Measurements from ENCODE around the gene AKR1C3.

DNA sequence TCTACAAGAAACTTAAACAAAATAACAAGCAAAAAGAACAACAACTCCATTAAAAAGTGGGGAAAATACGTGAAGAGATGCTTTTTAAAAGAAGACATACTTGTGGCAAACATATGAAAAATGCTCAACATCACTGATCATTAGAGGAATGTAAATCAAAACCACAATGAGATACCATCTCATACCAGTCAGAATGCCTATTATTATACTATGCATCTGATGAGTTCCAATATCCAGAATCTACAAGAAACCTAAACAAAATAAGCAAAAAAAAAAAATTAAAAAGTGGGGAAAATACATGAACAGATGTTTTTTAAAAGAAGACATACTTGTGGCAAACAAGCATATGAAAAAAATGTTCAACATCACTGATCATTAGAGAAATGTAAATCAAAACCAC, 29.6 kb upstream of the AKR1C3 start:
- TF ChIP-seq RARB (CRISPR knock-in tag; IDR thresholded peaks at IDR 0.05) (no peak), ISL1 (CRISPR knock-in tag; IDR thresholded peaks at IDR 0.05) (no peak), PPARA (CRISPR knock-in tag; IDR thresholded peaks at IDR 0.05; ENCODE audit: borderline replicate concordance) (no peak), BACH2 (CRISPR knock-in tag; IDR thresholded peaks at IDR 0.05; ENCODE audit: borderline replicate concordance) (no peak), ARNTL (CRISPR knock-in tag; IDR thresholded peaks at IDR 0.05; ENCODE audit: borderline replicate concordance, low read depth) (no peak), ZFP3 (CRISPR knock-in tag; IDR thresholded peaks at IDR 0.05) (no peak)
- TF ChIP-seq, protein P1, sequence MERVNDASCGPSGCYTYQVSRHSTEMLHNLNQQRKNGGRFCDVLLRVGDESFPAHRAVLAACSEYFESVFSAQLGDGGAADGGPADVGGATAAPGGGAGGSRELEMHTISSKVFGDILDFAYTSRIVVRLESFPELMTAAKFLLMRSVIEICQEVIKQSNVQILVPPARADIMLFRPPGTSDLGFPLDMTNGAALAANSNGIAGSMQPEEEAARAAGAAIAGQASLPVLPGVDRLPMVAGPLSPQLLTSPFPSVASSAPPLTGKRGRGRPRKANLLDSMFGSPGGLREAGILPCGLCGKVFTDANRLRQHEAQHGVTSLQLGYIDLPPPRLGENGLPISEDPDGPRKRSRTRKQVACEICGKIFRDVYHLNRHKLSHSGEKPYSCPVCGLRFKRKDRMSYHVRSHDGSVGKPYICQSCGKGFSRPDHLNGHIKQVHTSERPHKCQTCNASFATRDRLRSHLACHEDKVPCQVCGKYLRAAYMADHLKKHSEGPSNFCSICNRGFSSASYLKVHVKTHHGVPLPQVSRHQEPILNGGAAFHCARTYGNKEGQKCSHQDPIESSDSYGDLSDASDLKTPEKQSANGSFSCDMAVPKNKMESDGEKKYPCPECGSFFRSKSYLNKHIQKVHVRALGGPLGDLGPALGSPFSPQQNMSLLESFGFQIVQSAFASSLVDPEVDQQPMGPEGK (CRISPR knock-in tag; IDR thresholded peaks at IDR 0.05; ENCODE audit: borderline replicate concordance), result no peak
- TF ChIP-seq, protein P2, sequence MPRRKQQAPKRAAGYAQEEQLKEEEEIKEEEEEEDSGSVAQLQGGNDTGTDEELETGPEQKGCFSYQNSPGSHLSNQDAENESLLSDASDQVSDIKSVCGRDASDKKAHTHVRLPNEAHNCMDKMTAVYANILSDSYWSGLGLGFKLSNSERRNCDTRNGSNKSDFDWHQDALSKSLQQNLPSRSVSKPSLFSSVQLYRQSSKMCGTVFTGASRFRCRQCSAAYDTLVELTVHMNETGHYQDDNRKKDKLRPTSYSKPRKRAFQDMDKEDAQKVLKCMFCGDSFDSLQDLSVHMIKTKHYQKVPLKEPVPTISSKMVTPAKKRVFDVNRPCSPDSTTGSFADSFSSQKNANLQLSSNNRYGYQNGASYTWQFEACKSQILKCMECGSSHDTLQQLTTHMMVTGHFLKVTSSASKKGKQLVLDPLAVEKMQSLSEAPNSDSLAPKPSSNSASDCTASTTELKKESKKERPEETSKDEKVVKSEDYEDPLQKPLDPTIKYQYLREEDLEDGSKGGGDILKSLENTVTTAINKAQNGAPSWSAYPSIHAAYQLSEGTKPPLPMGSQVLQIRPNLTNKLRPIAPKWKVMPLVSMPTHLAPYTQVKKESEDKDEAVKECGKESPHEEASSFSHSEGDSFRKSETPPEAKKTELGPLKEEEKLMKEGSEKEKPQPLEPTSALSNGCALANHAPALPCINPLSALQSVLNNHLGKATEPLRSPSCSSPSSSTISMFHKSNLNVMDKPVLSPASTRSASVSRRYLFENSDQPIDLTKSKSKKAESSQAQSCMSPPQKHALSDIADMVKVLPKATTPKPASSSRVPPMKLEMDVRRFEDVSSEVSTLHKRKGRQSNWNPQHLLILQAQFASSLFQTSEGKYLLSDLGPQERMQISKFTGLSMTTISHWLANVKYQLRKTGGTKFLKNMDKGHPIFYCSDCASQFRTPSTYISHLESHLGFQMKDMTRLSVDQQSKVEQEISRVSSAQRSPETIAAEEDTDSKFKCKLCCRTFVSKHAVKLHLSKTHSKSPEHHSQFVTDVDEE (CRISPR knock-in tag; IDR thresholded peaks at IDR 0.05), result no peak

All from SK-N-SH treated with all-trans-retinoic acid at 6 μM for 48 hours (cell line).